ENCODE results near the gene SMYD4. TPM values are rescaled to one million over a fixed set of nuclear protein-coding genes. Genes with fewer than 3 reads are reported as not detected.
A peak's percentile ranks its signal among the peaks of the same experiment; 100 is the strongest.
"Not testable (repeated sequence)": the region's sequence is repeated elsewhere in the genome, so short reads cannot be mapped to it uniquely, and the experiment has no call there.

SMYD4 gene
- total RNA-seq, 1 donor = 10.1 TPM

GRCh38 chr17:1744551-1745512 lies 84.9 kb downstream of the SMYD4 start:
- no peaks in the 10 kb centered on the region for H3K9me3 ChIP-seq (ENCODE audit: low read depth, low read length)
- H4K20me1 ChIP-seq (ENCODE audit: insufficient read depth, low read length) = no peaks in the 10 kb centered on the region
- H3K27me3 ChIP-seq (ENCODE audit: insufficient read depth, low read length) = no peaks in the 10 kb centered on the region
- DNase-seq (ENCODE audit: insufficient read length, low spot score, missing footprints) = peak; percentile 82
- no peak overlapping the region for H2AFZ ChIP-seq (ENCODE audit: low read length)
- H3K4me3 ChIP-seq (ENCODE audit: insufficient read depth, low read length) = no peak overlapping the region
- H3K4me2 ChIP-seq (ENCODE audit: insufficient read depth, low read length) = no peak overlapping the region
- no peaks in the 10 kb centered on the region for H3K36me3 ChIP-seq (ENCODE audit: insufficient read depth, low read length)
- H3K27ac ChIP-seq (ENCODE audit: low read depth, low read length) = no peak overlapping the region
- no peak for TF ChIP-seq CTCF (IDR thresholded peaks at IDR 0.05; ENCODE audit: extremely low read depth, low read depth, low read length)
- H3K79me2 ChIP-seq (ENCODE audit: insufficient read depth, low read length) = no peaks in the 10 kb centered on the region
- no peaks in the 10 kb centered on the region for H3K4me1 ChIP-seq (ENCODE audit: insufficient read depth, low read length)

- Histone ChIP-seq H3K27me3 (ENCODE audit: insufficient read depth, low read length) (no peaks in the 10 kb centered on the region), H2AFZ (ENCODE audit: low read length) (no peak overlapping the region), H3K4me2 (ENCODE audit: insufficient read depth, low read length) (no peak overlapping the region), H3K4me3 (ENCODE audit: insufficient read depth, low read length) (no peak overlapping the region), H4K20me1 (ENCODE audit: insufficient read depth, low read length) (no peaks in the 10 kb centered on the region), H3K9me3 (ENCODE audit: low read depth, low read length) (no peaks in the 10 kb centered on the region), H3K27ac (ENCODE audit: low read depth, low read length) (no peak overlapping the region), H3K4me1 (ENCODE audit: insufficient read depth, low read length) (no peaks in the 10 kb centered on the region), H3K79me2 (ENCODE audit: insufficient read depth, low read length) (no peaks in the 10 kb centered on the region), H3K36me3 (ENCODE audit: insufficient read depth, low read length) (no peaks in the 10 kb centered on the region)
- no peak for TF ChIP-seq CTCF (IDR thresholded peaks at IDR 0.05; ENCODE audit: extremely low read depth, low read depth, low read length)
- DNase-seq (ENCODE audit: insufficient read length, low spot score, missing footprints) = peak; percentile 51
These were observed 86.6 kb downstream of the SMYD4 start for GRCh38 chr17:1743088-1743439.

GRCh38 chr17:1742371-1743087 lies 87.2 kb downstream of the SMYD4 start, which contains the start of gene SERPINF2:
TSS of gene SERPINF2 (plus strand) at chr17:1742871. CDS start at chr17:1744996, 2,125 bp downstream.
- no peaks in the 10 kb centered on the region for H3K4me1 ChIP-seq (ENCODE audit: insufficient read depth, low read length)
- H3K27ac ChIP-seq (ENCODE audit: low read depth, low read length) = no peak within 1 kb of the TSS
- no peaks in the 10 kb centered on the region for H3K79me2 ChIP-seq (ENCODE audit: insufficient read depth, low read length)
- no peak within 1 kb of the TSS for H2AFZ ChIP-seq (ENCODE audit: low read length)
- no peak within 1 kb of the TSS for H3K4me2 ChIP-seq (ENCODE audit: insufficient read depth, low read length)
- TF ChIP-seq CTCF (IDR thresholded peaks at IDR 0.05; ENCODE audit: extremely low read depth, low read depth, low read length) = no peak
- no peak within 1 kb of the TSS for H3K4me3 ChIP-seq (ENCODE audit: insufficient read depth, low read length)
- no peaks in the 10 kb centered on the region for H4K20me1 ChIP-seq (ENCODE audit: insufficient read depth, low read length)
- H3K27me3 ChIP-seq (ENCODE audit: insufficient read depth, low read length) = no peaks in the 10 kb centered on the region
- H3K36me3 ChIP-seq (ENCODE audit: insufficient read depth, low read length) = peaks cover 2% of the 10 kb centered on the region
- peak; percentile 74 for DNase-seq (ENCODE audit: insufficient read length, low spot score, missing footprints)
- H3K9me3 ChIP-seq (ENCODE audit: low read depth, low read length) = no peaks in the 10 kb centered on the region

GRCh38 chr17:1741899-1742298 lies 87.8 kb downstream of the SMYD4 start:
- not testable (repeated sequence) for H2AFZ ChIP-seq (ENCODE audit: low read length); H3K79me2 ChIP-seq (ENCODE audit: insufficient read depth, low read length); H3K27me3 ChIP-seq (ENCODE audit: insufficient read depth, low read length); H3K4me3 ChIP-seq (ENCODE audit: insufficient read depth, low read length); H3K4me2 ChIP-seq (ENCODE audit: insufficient read depth, low read length); H3K4me1 ChIP-seq (ENCODE audit: insufficient read depth, low read length); H3K36me3 ChIP-seq (ENCODE audit: insufficient read depth, low read length); H4K20me1 ChIP-seq (ENCODE audit: insufficient read depth, low read length); H3K9me3 ChIP-seq (ENCODE audit: low read depth, low read length); H3K27ac ChIP-seq (ENCODE audit: low read depth, low read length)
- DNase-seq (ENCODE audit: insufficient read length, low spot score, missing footprints) = peak; percentile 35

Data from osteoblast (primary cell).